ENCODE results near the gene BAIAP2L1.
"Not testable (repeated sequence)": the region's sequence is repeated elsewhere in the genome, so short reads cannot be mapped to it uniquely, and the experiment has no call there.

The BAIAP2L1 gene

DNA sequence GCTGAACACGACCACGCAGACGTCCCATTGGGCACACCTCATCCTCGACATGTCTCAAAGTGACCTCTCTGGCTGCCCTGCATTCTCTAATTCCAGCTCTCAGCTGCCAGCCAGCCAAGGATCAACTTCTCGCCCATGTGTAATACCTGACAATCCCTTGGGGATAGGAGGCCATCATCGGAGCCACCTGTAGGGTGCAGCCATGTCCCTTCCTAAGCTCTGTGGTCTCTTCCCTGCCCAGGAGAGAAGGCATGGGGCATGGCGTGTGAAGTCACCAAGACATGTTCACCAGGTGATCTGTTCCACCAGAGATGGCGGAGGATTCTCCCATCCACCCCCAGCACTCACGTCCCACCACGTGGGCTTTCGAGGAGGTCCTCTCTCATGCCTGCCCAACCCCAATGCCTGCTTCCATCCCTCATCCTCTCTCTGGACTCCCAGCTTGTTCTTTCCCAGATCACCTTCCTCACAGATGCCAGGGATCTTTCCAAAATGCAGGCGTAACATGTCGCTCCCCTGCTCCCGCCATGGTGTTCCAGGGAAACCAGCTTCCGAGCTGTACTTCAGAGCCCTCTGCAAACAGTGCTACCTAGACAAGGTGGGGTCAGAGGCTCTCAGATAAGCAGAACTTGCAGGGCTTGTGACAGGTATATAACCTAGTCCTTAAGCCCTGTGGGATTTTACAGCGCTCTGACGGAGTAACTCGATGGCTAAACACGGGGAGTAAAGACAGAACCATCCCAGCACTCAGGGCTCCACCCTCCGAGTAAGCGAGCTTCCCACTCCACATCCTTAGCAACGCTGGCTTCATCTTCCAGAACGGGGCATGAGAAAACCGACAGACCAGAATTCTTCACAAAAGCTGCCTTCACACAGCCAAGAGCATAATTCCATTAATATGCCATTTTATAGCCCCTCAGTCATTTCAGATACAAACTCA lies 78.3 kb downstream of the BAIAP2L1 start:
- Mint-ChIP-seq H3K4me1 (no peaks in the 10 kb centered on the region), H3K4me3 (no peak overlapping the region), H3K36me3 (no peaks in the 10 kb centered on the region), H3K9me3 (no peaks in the 10 kb centered on the region), H3K27ac (no peak overlapping the region), H3K27me3 (peaks cover 3% of the 10 kb centered on the region)

DNA sequence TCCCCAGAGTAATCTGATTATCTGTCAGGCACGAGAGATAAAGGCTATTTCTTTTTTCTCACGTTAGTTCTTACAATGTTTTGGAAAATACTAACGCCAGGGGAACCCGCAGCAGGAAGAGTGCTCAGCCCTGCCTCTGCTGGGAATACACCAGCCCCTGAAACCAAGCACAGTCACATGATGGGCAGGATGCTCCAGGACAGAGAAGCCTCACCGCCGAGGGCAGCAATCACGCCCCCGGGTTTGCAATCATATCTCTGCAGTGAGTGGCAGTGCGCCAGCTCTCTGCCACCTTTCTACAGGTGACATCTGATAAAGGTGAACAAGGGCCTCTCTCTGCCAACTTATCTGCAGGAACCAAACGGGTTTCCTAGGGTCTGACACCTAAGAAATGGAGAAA lies 79.6 kb downstream of the BAIAP2L1 start:
- no peak overlapping the region for H3K4me3 Mint-ChIP-seq
- H3K4me1 Mint-ChIP-seq: no peaks in the 10 kb centered on the region
- peaks cover 3% of the 10 kb centered on the region for H3K27me3 Mint-ChIP-seq
- peaks cover 2% of the 10 kb centered on the region for H3K36me3 Mint-ChIP-seq
- H3K9me3 Mint-ChIP-seq: no peaks in the 10 kb centered on the region
- no peak overlapping the region for H3K27ac Mint-ChIP-seq

DNA sequence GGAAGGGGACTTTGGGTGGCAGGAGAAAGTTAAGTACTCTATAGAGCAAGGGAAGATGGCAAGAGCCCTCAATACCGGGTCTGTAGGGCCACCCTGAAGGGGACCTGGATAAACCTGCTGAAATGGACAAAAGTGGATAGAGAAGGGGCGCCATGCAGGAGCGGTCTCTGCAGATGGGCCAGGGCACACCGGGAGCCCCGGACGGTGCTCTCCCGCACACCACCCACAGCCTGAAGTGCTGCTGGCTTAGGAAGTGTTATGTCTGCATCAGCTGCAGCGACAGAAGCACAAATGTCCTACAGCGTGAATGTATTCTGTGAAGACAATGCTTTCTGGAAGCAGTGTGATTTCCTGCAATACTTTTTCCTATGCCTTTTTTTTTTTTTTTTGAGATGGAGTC lies 81.7 kb downstream of the BAIAP2L1 start:
- H3K27me3 Mint-ChIP-seq: peaks cover 2% of the 10 kb centered on the region
- no peak overlapping the region for H3K4me3 Mint-ChIP-seq
- no peak overlapping the region for H3K27ac Mint-ChIP-seq
- peaks cover 2% of the 10 kb centered on the region for H3K36me3 Mint-ChIP-seq
- H3K4me1 Mint-ChIP-seq: no peaks in the 10 kb centered on the region
- H3K9me3 Mint-ChIP-seq: no peaks in the 10 kb centered on the region

DNA sequence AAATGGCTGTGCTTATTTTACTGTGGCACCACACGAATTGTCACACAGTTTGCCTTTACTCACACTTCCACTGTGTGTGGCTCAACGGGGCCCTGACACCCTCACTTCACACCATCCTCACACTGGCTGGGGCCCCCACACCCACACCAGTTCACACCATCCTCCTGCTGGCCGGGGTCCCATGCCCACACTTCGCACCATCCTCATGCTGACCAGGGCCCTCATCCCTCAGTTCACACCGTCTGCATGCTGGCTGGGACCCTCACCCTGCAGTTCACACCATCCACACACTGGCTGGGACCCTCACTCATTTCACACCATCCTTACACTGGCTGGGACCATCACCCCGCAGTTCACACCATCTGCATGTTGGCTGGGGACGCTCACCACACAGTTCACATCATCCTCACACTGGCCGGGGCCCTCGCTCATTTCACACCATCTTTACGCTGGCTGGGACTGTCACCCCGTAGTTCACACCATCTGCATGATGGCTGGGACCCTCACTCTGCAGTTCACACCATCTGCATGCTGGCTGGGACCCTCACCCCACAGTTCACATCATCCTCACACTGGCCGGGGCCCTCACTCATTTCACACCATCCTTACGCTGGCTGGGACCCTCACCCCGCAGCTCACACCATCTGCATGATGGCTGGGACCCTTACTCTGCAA lies 83.4 kb downstream of the BAIAP2L1 start:
- Mint-ChIP-seq H3K4me1 (no peaks in the 10 kb centered on the region), H3K4me3 (no peak overlapping the region), H3K27me3 (no peaks in the 10 kb centered on the region), H3K9me3 (no peaks in the 10 kb centered on the region), H3K36me3 (peaks cover 2% of the 10 kb centered on the region), H3K27ac (no peak overlapping the region)

DNA sequence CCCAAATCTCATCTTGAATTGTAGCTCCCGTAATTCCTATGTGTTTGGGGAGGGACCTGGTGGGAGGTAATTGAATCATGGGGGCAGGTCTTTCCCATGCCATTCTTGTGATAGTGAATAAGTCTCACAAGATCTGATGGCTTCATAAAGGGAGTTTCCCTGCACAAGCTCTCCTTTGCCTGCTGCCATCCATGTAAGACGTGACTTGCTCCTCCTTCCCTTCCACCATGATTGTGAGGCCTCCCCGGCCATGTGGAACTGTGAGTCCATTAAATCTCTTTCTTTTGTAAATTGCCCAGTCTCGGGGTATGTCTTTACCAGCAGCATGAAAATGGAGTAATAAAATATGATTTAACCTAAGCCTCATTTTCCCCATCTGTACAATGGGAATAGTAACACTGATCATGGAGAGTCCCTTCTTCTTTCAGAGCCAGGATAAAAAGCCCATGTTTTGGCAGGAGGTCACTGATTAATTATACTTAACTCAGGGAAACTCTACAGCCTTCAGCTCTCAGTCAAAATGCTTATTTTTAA lies 84.8 kb downstream of the BAIAP2L1 start:
- H3K9me3 Mint-ChIP-seq, H3K27me3 Mint-ChIP-seq, H3K36me3 Mint-ChIP-seq, H3K27ac Mint-ChIP-seq, H3K4me1 Mint-ChIP-seq, H3K4me3 Mint-ChIP-seq: not testable (repeated sequence)

DNA sequence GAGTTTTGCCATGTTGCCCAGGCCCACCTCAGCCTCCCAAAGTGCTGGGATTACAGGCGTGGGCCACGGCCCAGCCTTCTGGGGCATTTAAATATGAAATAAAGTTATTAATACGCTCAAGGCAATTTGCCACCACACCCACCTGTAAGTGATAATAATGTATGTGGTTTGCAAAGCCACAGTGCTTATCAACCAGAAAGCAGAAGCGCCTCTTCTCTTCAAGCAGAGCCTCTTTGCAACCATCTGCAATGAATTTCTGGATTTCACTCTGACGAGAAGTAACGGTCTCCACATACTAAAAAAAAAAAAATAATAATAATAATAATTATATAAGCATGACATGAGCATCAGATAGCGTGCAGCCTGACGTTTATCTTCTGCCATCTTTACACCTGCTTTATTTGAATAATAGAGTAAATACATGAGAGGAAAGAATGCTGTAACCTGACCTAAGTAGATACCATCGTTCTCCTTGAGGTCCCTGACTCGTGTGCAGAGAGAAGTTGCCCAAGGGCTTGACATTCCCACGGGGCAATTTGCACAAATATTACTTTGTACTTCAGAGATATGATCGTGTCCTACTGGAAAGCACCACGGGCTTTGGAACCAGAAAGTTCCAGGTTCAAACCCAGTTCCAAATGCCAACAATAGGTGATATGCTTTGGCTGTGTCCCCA lies 85.4 kb downstream of the BAIAP2L1 start:
- Mint-ChIP-seq H3K4me1 (no peaks in the 10 kb centered on the region), H3K4me3 (no peak overlapping the region), H3K36me3 (peaks cover 2% of the 10 kb centered on the region), H3K9me3 (no peaks in the 10 kb centered on the region), H3K27ac (no peak overlapping the region), H3K27me3 (no peaks in the 10 kb centered on the region)

DNA sequence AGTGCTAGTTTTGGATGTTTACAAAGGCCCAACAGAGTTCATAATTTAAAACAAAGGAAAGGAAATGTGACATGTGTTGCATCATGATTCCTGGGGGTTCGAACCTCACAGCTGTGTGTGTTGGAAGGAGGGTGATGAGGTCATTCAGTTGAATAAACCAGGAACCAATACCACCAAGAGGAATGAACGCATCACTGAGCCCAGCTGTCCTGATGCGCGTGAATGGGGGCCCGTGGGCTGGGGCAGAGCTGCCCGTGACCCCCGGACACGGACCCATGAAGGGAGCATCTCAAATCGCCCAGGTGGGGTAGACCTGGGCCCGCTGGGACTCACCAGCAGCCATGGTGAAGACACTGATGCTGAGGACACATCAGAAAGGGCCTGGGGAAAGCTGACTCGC lies 86.4 kb downstream of the BAIAP2L1 start:
- H3K9me3 Mint-ChIP-seq: no peaks in the 10 kb centered on the region
- no peak overlapping the region for H3K27ac Mint-ChIP-seq
- peaks cover 2% of the 10 kb centered on the region for H3K36me3 Mint-ChIP-seq
- H3K4me3 Mint-ChIP-seq: no peak overlapping the region
- H3K27me3 Mint-ChIP-seq: no peaks in the 10 kb centered on the region
- no peaks in the 10 kb centered on the region for H3K4me1 Mint-ChIP-seq

DNA sequence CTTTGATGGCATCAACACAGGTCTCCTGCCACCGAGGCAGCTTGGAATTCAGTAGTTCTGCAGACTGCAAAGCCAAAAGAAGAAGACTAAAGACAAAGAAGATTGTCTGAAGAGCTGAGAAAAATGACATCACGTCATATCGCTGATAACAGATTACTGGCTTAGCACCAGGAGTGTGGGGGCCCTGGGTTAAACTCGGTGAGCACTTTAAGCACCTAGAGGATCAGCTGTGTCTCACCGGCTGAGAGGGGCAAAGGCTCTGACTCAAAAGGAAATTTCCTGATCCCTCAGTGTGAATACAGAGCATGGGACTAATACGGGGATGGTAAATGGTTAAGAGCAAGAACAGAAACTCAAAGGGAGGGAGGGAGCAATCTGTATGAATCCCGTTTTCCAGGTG lies 88.7 kb downstream of the BAIAP2L1 start:
- Mint-ChIP-seq H3K4me3 (no peak overlapping the region), H3K9me3 (no peaks in the 10 kb centered on the region), H3K4me1 (no peaks in the 10 kb centered on the region), H3K36me3 (peaks cover 2% of the 10 kb centered on the region), H3K27me3 (no peaks in the 10 kb centered on the region), H3K27ac (no peak overlapping the region)

DNA sequence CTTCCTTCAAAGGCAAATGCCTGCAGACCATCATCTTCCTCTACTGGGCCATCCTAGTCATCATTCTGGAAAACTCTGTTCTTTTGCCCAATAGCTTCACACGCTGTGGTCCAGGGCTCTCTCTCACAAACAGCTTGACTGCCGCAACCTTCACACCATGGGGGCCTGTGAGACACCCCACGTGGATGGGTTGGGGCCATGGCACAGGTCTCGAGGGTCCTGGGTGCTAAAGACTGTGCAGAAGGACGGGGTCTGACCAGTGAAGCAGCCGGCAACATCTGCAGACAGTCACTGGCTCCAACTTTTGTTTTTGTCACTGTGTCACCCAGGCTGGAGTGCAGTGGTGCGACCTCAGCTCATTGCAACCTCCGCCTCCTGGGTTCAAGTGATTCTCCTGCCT lies 91.3 kb downstream of the BAIAP2L1 start:
- no peak overlapping the region for H3K4me3 Mint-ChIP-seq
- no peaks in the 10 kb centered on the region for H3K36me3 Mint-ChIP-seq
- no peaks in the 10 kb centered on the region for H3K4me1 Mint-ChIP-seq
- H3K9me3 Mint-ChIP-seq: no peaks in the 10 kb centered on the region
- H3K27ac Mint-ChIP-seq: no peak overlapping the region
- no peaks in the 10 kb centered on the region for H3K27me3 Mint-ChIP-seq

DNA sequence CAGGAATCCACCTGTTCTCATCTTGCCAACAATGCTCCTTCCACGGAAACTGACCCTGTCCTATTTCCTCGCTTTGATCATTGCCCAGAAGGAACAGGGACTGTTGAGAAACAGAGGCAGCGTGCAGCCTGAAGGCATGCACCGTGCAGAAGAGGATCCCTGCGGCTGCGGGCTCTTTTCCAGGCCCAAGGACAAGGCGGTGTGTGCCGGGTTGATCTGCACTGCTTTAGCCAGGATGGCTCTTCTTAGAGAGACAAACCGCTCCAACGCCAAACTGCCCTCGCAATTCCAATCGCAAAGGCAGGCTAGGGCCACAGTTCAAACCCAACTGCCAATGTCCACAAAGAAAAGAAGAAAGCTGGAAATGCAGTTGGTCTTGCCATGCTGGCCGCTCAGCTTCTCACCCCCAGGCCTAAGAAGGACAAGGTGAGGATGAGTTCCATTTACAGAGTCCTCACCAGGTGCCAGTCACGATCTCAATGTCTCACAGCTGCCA lies 92.9 kb downstream of the BAIAP2L1 start:
- Mint-ChIP-seq H3K4me1 (no peaks in the 10 kb centered on the region), H3K9me3 (no peaks in the 10 kb centered on the region), H3K27ac (no peak overlapping the region), H3K4me3 (no peak overlapping the region), H3K36me3 (no peaks in the 10 kb centered on the region), H3K27me3 (no peaks in the 10 kb centered on the region)

DNA sequence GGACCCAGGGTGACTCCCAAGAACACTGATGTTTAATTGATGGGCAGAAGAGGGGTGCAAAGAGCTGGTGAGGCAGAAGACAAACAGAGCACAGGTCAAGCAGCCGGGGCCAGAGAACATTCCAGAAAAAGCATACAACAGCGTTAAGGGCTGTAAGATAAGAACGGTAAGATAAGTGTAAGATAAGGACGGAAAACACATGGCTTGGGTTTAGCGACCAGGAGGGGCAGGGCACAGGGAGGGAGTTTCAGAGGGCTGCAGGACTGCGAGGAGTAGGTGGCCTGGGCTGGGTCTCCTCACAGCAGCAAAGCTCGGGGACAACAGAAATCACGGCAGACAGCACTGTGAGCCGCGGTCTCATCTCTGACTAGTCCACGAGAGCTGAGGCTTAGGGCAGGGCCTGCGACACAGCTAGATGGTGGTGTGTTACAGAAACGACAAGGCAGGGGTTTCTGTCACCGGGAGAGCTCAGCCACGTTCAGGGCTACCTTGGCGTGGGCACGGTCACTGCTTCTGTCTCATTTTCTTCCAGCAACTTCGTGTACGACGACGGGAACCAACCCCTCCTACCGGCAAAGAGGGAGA lies 94.8 kb downstream of the BAIAP2L1 start:
- no peaks in the 10 kb centered on the region for H3K27me3 Mint-ChIP-seq
- H3K4me1 Mint-ChIP-seq: no peaks in the 10 kb centered on the region
- no peak overlapping the region for H3K27ac Mint-ChIP-seq
- H3K4me3 Mint-ChIP-seq: no peak overlapping the region
- no peaks in the 10 kb centered on the region for H3K9me3 Mint-ChIP-seq
- H3K36me3 Mint-ChIP-seq: no peaks in the 10 kb centered on the region

DNA sequence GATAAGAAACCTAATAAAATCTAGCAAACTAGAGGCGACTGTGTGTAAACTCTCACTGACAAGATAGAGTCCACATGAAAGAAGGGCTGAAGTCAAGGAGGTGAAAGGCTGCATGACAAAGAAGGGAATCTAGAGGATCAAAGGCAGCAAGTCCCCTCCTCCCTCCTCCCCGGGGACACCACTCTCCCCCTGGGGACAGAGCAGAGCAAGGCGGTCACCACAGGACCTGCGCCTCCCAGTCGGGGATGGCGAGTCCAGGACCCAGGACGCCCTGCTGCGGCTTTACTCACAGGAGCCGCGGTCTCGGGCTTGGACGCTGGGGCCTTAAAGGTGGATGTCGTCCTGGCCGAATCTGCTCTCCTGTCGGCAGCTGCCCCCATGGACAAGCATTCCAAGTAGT lies 97.0 kb downstream of the BAIAP2L1 start:
- Mint-ChIP-seq H3K4me3 (no peak overlapping the region), H3K36me3 (no peaks in the 10 kb centered on the region), H3K27me3 (no peaks in the 10 kb centered on the region), H3K4me1 (no peaks in the 10 kb centered on the region), H3K27ac (no peak overlapping the region), H3K9me3 (no peaks in the 10 kb centered on the region)

DNA sequence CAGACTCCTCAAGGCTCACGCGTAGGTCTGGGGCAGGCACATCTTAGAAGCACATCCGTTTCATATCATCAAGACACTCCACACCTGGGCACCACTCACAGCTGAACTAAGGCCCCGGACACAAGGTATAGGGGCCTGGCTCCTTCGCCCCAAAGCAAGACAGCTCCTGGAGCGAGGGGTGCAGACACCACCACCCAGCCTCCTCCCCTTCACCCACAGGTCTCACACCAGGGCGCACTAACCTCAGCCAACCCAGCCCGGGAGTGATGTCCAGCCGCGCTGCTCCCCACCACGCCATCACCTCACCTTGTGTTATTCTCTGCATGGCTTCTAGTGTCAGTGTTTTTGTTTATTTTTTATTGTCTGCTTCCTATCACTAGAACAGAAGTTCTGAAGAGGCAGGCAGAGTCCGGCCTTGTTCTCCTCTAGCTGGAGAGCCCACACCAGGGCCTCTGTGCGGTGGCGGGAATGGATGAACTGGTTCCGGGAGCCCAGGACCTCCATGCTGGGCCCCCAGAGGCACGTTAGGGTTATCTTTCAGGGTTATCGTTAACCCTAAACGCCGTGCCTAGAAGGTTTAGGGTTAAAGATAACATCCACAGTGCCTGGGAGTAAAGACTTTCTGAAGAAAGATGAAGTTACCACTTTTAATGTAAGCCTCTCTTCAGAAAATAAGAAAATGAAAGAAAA lies 97.6 kb downstream of the BAIAP2L1 start:
- no peaks in the 10 kb centered on the region for H3K4me1 Mint-ChIP-seq
- H3K36me3 Mint-ChIP-seq: no peaks in the 10 kb centered on the region
- no peak overlapping the region for H3K27ac Mint-ChIP-seq
- H3K9me3 Mint-ChIP-seq: no peaks in the 10 kb centered on the region
- H3K4me3 Mint-ChIP-seq: no peak overlapping the region
- no peaks in the 10 kb centered on the region for H3K27me3 Mint-ChIP-seq

DNA sequence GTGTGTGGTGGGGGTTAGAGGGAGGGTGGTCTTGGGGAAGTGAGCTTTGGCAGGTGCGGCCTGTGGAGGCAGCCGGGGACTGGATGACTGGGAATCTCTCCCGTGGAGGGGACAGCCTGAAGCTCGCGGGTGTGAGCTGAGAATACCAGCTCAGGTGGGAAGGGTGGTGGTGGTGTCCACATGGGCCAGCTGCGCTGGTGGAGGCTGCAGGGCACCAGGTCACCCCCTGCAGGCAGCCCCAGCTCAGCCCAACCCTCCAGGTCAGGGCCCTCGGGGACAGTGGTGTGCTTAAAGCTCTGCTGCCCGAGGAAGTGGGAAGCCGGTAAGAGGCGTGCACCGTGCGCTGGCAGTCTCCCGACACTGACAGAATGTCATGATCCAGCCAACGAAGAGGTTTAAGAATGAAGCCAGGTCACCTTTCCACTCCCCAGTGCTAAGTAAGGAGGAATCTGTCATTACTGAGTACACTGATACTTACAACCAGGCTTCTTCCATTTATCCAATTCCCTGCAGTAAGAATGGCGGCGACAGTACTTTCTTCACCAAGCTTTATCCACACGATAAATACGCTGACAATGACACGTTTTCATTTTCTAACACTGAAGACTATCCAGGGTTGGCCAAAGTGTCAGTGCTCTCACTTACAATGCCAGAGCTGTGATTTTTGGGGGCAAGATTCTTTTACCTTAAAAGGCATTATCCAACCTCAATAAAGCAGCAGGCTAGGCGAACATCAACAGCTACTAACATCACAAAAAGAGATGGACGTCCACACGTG lies 99.0 kb downstream of the BAIAP2L1 start:
- no peaks in the 10 kb centered on the region for H3K9me3 Mint-ChIP-seq
- no peak overlapping the region for H3K27ac Mint-ChIP-seq
- no peak overlapping the region for H3K4me3 Mint-ChIP-seq
- no peaks in the 10 kb centered on the region for H3K36me3 Mint-ChIP-seq
- no peaks in the 10 kb centered on the region for H3K27me3 Mint-ChIP-seq
- H3K4me1 Mint-ChIP-seq: no peaks in the 10 kb centered on the region

Measured in activated naive CD4-positive, alpha-beta T cell treated with anti-CD3 and anti-CD28 coated beads, Interleukin-2, amount 50 U/mL, for 24 hours (primary cell).